NCI-H524 treated with DMSO at 0.1 percent for 48 hours (cell line): ENCODE data around the gene VPS13D.

Source experiments
- DNase-seq: peaks from one replicate; lab custom pipeline; 2025; lab: John Stamatoyannopoulos, UW

The VPS13D gene

DNA sequence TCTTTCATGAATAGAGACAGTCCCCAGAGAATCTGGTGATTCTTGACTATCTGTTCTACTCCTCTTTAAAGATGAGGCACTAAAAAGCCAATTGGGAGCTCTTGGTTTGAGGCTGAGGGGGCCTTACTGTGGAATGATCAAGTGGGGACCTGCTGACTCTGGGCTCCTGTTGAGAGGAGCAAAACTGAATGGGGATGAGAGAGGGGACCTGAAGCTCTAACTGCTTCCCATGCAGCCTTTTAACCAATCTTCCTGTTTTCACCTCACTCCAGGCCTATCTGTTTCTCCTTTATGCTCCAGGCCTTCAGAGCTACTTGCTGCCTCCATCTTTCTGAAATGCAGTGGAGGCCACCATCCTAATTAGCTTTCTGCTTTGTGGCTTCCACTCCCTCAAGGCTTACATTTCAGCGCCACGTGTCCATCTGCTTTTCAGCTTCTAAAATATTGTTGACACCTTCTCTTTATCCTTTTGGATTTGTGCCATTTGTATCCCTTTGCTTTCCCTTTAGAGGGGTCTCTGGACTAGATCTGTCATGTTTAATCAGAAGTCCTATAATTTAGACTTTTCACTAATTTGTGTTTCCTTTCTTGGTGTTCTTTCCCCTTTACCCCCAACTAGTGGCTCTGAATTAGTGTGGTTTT is 242.4 kb downstream of the VPS13D start:
- no peak for DNase-seq

DNA sequence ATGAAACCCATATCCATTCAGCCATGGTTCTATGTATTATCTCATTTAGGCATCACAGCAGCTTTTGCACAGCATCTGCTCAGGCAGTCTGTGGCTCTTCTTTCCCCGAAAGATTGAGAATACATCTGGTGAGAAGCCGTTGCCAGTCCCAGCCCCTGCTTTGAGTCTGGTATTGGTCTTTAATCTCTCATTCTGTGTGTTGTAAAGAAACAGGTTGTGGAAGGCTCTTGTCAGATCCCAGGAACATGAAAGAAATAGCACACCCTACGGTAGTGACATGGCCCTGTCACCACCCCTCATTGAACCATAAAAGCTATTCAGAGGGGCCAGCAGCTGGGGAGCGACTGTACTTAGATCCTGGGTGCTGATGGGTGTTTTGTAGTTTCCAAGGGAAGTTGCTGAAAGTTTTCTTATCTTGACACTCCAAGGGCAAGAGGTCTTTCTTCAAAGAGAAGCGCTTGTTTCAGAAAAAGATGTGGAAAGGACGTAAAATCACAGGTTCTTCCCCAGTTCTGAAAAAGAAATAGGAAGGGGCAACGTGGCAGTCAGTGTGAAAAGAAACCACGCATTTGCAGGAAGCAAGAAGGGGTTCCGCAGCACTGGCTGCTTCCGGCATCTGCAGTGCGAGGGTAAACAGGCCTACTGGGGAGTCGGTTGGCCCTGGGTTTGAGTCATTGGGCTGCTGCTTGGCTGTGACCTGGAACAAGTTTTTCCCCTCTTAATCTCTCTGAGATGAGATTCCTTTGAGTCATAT is 243.1 kb downstream of the VPS13D start:
- DNase-seq: no peak

DNA sequence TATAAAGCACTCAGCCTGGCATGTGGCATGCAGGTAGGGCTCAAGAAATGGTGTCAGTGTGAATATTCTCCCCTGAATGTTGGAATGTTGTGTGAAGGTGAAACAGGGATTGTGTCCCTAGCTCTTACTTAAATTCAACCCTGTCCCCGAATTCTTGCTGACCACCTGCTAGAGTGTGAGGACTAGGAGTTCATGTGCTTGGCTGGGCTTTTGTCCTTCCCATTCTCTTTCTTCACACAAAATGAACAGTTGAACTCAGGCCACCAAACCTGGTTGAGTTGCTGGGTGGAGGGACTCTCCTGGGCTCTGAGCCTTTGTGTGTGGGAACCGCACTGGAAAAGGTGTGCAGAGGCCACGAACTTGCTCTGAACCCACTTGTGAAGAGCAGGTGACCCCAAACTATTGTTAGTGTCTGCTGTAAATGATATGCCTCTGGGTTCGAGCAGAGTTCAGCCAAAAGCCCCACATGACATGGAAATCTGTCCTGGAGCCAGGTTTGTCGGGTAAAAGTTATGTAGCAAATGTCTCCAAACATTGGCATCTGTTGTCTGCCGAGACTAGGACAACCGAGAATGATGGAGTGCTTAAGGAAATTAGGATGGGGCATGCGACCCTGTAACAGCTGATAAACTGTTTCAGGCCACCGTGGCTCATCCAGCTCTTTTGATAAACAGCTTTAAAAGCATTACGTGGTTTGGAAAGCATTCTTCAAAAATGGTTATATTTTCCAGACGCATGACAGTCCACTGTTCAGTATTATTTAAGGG is 243.9 kb downstream of the VPS13D start:
- no peak for DNase-seq

DNA sequence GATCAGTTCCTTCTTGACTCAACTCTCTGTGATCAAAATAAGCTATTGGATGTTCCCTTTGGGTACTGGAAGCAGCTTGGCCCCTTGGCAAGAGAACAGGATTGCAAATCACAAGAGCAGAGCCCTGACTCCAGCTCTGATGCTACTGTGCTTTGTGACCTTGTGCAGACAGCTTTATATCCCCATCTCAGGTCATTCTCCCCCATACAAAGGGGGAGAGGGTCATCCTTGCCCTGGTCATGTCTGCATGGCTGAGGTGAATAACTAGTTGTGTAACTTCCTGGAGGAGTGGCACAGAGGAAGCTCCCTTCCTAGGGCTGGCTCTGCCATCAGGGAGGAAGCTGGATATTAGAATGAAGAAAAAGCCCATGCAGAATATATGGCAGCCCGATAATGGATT is 245.3 kb downstream of the VPS13D start:
- no peak for DNase-seq

DNA sequence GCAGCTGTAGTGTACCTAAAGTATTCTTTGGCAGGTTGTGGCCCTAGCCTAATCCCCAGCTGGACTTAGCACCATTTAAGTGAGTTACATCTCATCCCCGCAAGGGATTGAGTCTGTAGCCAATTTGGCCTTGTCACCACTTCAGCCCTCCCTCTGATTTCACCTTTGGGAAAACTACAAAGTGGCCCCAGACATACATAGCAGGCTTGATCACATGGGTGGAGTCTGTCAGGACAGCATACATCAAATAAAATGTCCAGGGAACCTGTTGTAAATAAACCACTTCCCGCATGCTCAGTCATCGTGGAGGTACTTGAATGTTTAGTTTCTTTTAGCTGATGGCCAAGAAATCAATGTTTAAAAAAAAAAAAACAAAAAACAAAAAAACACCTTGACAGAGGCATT is 245.7 kb downstream of the VPS13D start:
- DNase-seq: no peak

DNA sequence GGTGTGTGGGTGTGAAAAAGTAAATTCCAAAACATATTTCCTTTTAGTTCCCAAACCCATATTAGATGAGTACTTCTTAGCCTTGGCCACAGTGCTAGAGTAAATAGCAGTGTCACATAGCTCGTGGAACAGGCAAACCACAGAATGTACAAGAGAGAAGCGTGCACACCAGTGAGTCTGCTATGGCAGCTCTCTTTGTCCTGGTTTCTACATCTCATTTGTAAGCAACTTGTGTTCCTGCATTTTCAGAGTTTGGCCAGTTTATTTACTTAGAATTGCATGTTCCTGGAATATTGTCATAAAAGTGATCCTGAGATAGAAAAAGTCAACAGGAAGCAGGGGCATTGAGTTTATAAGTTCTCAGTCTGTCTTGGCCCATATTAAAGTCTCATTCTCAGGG is 246.1 kb downstream of the VPS13D start:
- no peak for DNase-seq

DNA sequence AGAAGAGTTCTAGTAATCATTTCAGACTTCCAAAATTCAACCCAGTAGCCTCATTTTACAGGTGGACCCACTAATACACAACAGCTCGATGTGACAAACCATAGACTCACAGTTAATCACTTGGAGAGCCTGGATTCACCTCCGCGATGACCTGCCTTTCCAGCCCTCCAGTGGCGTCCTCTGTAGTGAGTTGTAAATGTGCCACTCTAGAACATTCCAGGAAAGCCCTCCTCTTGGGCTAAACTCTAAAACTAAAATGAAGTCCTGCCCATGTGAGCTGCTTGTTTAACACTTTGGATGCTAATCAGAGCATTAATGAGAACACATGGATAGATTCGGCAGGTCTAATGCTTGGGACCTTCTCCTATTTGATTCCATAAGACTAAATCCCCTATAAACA is 247.5 kb downstream of the VPS13D start:
- no peak for DNase-seq

DNA sequence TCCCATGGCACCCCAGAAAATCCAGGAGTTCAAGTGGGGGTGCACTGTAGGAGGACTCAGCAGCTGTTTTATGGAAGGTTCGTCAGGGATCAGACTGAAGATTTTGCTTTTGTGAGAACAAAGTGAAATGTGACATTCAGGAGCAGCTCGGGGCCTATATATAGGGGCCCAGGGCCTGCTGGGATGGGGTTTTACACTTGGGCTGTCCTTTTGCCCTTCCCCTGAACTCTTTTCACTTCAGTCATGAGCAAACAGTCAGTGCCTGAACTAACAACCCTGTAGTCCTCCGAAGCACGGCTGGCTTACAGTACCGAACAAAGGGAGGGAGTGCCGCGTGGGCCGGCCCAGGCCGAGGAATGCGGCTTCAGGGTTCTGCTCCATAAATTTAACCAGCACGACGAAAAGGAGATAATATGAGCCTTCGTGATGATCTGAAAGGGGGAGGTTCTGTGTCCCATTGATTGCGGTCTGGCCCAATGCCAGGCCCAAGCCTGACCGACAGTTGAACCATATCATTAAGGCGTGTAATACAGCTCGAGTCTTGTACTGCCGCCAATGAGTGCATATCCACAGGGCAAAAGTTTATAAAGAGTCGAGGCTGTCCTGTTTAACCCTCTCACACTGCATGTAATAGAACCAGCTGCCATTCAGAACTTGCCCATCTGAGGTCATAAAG is 248.2 kb downstream of the VPS13D start:
- no peak for DNase-seq

DNA sequence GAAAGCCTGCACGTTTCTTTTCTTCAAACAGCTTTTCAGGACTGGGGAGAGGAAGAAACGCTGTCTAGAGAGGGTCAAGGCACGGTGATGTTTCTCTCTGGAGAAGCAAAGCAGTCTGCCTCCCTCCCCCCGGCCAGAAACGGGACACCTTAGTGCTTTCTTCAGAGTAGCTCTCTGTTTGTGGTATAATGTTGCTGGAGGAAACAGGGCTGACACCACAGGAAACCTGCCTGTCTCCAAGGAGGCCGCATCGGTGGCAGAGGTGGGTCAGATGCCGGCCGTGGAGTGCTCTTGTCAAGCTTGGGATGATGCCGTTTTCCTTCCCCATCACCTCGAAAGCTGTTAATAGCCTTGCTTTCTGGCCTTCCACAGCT is 248.8 kb downstream of the VPS13D start:
- DNase-seq: no peak

DNA sequence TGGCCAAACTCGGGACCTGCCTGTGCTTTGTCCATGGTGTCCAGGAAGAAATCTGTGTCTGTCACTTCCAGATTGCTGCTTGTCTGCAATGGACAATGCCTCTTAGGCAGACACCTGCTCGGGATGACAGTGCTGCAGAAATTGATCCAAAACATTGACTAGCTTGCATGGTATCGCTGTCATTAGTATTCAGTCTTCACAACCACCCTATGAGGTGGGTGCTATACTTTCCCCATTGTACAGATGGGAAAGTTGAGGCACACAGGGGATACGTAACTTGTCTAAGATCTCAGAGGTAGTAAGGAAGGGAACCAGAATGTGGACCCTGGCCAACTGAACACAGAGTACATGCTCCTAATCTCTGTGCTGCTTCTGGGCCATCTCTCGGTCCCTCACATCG is 249.5 kb downstream of the VPS13D start:
- no peak for DNase-seq

DNA sequence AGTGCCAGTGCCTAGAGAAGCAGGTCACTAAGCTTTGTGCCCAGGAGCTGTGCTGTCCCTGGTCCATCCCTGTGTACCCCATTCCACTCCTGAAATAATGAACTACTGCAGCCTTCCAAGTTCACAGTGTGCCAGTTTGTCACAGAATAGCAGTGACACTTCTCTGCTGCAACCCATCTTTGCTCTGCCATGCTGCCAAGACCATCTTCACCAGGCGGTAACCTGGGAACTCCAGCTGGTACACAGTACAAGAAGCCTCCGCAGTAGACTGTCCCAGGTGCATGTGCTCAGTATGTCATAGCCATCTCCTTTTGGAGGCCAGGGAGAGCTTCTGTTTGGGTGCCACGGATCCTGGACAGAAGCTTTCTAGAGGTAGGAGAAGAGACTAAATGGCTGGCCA is 250.2 kb downstream of the VPS13D start:
- DNase-seq: no peak

DNA sequence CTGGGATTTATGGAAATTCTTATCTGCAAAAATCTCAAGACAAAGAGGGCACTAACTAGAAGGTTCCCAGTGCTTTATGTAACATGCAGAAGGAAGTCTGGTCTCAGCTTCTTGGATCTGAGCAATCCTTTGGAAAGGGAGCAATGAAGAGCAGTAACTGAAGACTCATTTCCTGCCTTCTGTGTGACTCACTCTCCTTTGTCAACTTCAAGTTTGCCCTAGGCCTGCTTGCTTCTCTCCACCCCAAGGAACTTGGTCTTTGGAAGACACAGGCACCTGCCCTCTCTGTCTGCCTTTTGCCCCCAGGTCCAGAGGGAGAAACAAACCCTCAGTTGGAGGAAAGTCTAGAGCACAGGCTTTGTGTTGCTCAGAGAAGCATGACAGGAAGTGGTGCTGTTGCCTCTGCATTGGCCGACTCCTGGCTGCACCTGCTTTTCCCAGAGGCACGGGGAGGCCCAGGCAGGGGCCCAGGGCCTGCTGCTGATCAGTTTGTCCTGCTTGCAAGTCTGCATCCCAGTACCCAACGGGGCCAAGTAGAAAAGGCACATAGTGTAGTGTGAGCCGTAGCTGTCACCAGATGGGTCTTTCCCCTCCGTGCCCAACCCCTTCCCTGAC is 251.0 kb downstream of the VPS13D start:
- DNase-seq: no peak

DNA sequence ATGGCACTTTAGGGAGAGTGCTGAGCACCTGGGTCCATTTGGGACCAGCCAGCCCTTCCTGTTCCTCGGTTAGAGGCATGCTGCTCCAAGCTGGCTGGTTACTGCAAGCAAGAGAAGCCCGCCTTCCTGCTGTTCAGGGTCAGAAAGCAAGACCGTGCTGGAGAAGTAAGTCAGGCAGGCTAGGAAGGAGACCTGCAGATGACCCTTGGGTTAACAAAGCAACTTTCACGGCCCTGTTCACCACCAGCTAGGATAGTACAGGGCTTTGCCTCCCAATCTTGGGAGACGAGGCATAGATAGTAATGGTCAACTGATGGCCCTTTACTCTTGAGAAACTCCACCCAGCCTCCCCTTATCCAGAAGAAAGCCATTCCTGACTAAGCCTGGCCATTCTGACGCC is 252.1 kb downstream of the VPS13D start:
- no peak for DNase-seq

DNA sequence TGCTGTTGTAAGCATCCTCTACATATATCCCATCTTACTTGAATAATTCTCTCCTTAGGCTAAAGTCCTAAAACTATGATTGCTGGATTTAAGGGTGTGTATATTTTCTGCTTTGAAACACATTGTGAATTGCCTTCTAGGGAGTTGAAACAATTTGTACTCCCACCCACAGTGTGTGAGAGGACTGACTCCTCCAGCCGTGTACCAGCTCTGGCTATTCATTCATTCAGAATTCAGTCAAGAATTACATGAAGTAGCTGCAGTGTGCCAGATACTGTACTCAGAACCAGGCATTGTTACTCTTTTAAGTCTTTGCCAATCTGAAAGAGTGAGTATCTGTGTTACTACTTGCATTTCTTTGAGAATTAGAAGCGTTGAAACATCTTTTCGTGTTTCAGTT is 253.2 kb downstream of the VPS13D start:
- no peak for DNase-seq

DNA sequence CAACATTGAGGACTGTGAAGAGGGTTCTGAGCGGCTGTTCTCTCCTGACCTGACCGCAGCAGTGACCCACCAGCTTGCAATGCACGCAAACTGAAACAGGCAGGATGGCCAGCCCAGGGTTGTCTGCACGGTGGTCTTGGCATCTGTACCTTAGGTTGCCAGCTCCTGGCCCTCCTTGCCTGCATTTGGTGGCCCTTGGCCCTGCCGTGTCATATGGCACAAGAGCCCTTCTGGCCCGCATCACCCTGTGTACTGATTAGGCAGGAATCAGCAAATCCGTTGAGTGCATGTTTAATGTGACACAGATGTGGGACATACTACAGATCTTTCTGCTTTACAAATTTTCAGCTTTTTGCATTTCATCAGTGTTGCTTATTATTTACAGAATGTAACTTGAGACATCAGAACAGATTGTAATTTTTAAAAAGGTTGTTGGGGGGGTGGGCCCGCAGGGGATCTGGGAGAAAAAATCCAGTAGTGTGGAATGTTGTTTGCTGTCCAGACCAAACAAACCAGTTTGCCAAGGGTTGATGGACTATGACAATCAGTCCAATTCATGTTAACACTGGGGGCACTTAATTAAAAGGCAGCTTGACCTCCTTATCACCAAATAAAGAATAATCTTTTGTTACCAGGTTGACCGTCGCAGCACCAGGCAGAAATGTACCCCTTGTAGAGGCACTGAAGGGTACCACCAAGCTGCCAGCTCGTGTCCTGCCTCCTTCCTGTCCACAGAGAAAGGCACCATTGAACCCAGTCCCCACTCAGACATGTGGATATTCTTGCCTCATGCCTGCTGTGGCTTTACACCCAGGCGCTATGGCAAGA is 255.6 kb downstream of the VPS13D start:
- DNase-seq: no peak

DNA sequence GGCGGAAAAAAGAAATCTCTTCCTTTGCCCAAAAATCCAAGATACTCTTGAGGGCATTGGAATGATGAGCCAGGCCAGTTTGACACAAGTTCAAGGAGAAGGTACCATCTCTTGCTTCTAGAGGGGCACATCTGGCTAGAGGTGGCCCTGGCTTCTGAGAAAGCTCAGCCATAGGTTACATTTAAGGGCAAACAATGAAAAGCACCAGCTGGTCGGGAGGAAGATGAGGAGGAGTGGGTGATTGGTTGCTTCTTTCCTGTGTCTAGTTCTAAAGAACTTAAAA is 256.2 kb downstream of the VPS13D start:
- no peak for DNase-seq

DNA sequence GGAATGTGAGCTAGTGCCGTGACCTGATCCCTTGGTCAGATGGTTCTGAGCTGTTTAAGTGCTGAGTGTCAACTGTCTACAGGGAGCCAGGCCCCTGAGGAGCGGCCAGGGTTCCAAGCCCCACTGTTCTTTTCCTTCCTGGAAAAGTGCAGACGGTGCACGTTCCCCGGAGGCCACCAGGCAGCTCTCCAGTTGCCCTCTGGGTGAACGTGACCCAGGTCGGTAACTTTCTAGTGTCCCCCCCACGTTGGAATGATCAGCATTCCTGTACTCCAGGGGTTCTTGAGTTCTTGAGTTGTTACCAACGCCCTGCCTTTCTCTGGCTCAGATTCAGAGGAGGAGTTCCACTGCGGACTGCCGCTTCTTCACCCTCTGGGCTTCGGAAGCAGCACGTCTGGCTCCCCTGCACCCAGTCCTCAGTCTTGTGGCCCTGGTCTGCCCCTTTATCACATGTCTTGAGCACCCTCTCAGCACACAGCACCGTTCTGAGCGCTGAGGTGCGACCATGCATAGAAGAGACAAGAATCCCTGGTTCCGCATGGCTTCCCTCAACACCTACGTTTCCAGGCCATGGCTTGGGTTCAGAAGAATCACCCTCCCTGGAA is 256.7 kb downstream of the VPS13D start:
- DNase-seq: no peak

DNA sequence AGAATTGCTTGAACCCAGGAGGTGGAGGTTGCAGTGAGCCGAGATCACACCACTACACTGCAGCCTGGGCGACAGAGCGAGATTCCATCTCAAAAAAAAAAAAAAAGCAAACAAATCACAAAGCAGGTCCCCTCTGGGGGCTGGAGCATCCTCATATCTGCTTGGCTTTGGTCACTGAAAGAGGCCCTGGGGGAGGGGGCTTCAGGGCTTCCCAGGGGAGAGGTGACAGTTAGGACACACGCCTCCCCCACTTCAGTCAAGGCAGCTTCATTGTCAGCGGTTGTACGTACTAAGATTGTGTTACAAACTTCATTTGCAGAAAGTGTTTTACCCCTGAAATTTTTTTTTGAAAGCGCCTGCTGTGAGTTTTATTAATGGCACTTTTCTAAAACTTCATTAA is 257.7 kb downstream of the VPS13D start:
- no peak for DNase-seq

DNA sequence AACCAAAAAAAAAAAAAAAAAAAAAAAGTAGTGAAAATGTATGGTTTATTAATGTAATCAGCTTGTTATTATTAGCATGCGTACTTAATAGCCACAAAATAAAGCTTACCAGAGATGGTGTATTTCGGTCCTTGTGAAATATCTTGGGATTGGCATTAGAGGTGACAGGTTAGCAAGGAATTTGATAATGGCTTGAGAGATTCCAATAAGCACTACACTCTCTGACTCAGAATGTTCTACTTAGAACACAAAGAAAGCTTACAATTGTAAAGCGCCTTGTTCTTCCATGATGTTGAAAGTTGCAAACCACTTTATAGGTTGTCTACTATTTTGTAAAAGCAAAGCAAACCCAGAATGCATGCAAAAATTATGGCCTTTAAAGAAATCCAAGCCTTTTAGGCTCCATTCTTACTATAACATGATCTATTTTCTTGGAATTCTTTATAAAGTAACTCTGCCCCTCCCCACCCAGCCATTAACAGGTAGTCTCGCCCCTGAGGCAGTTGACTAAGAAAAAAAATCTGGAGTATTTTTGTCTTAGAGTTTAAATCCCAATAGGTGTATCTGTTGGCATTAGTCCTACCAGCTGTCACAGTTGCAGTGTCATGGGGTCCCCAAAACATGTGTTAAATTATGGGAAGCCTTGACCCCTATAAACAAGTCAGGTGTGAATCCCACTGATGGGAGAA is 259.0 kb downstream of the VPS13D start:
- DNase-seq: no peak

DNA sequence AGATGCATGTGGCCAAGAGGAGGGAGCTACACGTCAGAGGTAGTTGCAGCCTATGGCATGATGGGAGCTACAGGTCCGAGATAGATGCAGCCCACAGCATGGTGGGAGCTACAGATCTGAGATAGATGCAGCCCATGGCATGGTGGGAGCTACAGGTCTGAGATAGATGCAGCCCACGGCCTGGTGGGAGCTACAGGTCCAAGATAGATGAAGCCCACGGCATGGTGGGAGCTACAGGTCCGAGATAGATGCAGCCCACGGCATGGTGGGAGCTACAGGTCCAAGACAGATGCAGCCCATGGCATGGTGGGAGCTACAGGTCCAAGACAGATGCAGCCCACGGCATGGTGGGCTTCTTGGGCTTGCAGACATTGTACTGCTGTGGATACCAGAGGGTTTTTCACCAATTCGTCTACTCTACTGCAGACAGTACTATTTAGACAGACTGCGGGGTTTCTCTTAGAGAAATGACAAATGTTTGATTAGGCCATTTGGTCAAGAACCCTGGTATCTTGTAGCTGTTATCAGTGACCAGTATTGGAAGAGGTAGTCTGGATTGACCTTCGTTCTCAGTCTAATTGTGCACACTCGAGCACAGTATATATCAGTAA is 260.8 kb downstream of the VPS13D start:
- no peak for DNase-seq
